Stimulated activated CD8-positive, alpha-beta memory T cell treated with anti-CD3 and anti-CD28 coated beads, Interleukin-15, amount 100 ng/mL, for 48 hours (primary cell): ENCODE measurements around the gene BCR.

Experiments used
- DNase-seq, 2 donors: peaks; one replicate each; pipeline ENCODE4 v3.0.0-alpha.2; 2020; ENCODE audit warnings: low read depth in 2 of 2

The BCR gene

DNA sequence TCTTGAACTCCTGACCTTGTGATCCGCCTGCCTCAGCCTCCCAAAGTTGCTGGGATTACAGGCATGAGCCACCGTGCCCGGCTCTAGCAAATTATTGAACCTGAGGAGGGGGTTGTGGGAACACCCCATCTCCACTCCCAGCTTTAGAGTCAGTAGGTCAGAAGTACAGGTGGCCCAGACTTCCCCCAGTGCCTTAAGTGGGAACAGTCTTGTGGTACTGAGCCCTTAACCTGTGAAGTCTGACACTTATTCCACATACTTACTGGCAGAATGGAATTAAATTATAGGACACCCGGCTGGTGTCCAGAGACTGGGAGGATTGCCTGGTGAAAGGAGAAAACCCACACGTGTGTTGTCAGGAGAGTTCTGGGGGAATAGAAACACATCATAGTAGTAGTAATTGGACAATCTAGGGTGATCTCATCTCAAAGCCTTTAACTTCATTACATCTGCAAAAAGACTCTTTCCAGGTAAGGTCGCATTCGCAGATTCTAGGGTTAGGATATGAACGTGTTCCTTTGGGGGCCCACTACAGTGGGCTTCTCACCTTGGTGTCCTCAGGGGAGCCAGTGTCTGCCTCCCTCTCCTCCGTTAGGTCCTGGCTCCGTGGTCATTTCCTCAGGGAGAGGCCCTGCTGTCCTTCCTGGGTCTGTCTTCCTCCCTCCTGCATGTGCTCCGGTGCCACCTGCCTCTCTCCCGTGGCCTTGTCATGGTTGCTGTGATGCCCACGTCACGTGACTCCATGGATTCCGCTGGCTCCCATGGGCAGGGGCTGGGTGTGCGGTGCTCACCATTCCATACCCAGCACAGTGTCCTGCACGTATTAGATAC lies 63.8 kb downstream of the BCR start:
- DNase-seq, result no peak

DNA sequence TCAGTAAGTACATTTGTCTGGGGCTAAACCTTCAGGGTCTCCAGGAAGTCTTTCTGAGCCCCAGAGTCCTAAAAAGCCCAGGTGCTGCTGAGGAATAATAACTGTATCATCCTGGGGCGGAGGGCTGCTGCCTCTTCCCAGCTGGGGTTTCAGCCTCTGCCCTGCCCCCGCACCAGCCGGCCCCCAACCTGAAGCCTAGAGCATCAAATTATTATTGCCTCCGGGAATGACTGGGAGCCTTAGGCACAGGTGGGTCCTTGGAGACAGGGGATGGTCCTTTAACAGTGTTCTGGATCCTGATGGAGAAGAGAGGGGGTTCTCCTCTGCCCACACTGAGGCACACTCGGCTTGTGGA lies 64.4 kb downstream of the BCR start:
- DNase-seq, result no peak

DNA sequence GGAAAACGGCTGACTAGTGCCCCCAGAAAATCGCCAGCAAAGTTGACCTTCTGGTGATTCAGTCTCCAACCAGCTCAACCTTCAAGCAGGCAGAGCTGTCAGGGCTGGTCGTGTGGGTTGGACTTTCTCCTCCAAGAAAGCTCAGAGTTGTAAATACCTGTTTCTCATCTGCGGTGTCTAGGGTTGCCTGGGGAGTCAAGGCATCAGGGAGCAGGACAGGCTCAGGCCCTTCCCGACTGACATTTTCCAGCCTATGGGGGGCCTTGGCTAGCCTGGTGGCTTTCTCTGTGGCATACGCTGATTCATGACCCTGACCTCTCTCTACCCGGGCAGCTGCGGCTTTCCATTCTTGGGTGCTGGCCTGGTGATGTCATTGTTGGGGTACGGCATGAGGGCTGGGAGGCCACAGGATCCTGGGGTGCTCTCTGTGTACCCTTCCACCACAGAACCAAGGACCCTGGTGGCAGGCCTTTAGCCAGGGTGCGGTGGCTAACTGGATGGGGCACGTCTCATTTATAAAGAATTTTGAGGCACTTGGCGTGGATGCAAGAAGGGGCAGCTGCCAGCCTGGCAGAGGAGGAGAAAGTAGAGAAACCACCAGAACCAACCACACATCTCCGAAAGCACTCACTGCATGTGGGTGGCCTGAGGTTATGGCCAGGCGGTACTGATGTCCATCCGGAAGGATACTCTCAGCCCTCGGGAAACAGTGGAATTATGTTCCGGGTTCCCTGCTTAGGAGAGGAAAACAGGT lies 64.9 kb downstream of the BCR start:
- no peak for DNase-seq

DNA sequence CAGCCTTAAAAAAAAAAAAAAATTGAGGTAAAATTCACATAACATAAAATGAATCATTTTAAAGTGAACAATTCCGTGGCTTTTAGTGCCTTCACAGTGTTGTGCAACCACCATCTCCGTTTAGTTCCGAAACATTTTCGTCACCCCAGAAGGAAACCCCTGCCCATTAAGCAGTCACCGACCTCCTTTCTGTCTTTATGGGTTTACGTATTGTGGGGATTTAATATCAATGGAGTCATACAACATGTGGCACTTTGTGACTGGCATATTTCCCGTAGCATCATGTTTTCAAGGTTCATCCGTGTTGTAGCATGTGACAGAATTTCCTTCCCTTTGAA lies 65.5 kb downstream of the BCR start:
- DNase-seq, result no peak

DNA sequence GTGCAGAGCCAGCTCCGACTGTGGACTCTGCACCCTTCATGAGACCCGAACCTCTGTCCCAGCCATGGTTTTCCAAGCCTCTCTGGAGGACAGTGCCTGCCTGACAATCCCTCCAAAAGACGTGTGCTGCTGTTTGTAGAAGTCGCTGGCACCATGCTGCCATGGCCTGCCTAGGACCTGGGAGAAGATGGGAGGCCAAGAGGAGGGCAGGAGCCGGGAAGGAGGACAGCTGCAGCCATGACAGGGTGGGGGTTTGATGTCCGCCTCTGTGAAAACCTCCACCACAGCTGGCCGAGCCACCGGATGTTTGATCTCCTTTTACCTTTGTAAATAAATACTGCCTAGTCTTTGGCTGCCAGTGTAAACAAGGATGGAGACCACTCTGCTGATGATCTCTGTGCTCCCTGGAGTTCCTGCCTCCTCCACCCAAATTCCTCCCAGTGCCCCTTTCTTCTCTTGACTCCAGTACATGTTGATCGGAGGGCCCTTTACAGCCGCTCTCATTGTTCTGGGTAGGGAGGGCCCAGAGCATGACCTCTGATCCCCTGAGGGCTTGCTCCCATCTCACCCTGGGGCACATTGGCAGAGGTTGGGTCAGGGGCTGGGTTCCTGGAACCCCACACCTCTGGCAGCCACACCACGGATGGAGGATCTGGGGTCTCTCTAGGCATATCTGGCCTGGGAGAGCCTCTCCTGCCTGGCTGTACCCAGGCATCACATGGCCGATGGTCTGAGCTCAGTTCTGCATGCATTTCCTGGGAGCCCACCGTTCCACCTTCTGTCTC lies 66.9 kb downstream of the BCR start:
- DNase-seq, result no peak

DNA sequence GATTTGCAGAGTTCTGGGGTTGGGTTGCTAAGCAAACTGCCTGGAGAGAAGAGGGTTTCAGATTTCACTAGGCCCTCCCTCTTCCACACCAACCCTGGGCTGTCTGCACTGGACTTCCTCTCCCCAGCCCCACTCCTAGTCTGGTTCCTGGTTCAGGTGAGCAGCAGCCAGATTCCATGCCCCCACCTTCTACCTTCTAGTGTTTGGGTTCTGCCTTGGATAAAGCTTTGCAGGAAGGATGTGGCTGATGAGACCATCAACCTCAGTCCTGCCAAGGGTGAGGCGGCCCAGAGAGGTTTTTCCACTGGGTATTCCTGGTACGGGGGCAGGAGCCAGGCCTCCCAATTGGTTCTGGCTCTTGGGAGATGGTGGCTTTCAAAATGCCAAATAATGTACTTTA lies 68.3 kb downstream of the BCR start:
- DNase-seq, result no peak

DNA sequence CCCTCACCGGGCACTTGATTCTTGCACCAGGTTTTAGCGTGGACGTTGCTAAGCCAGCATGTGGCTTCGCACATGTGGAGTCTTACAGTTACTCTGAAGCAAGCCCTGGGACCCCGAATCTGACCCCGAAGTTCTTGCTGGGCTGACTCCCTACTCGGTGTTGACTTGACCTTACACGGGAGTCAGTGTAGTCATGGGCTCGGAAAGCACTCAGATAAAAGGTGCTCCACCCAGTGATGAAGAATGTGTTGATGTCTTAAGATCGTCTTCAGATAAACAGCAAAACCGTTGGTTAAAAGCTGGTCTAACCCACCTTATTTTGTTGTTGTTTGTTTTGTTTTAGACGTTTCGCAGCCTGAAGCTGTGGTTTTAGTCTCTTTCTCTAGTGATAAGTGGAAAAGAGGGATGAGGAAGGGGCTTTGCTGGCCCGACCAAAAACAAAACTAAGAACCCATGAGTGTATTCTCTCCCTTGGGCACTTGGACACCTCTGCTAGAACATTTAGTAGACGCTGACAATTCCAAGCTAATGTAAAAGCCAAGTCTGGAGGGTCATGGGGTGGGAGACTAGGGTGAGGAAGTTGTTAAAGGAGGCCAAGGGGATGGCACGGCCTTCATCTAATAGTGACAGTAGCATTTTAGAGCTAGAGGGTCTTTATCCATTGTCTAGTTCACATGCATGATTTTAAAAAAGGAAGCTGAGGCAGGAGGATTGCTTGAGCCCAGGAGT lies 69.9 kb downstream of the BCR start:
- DNase-seq, result no peak

DNA sequence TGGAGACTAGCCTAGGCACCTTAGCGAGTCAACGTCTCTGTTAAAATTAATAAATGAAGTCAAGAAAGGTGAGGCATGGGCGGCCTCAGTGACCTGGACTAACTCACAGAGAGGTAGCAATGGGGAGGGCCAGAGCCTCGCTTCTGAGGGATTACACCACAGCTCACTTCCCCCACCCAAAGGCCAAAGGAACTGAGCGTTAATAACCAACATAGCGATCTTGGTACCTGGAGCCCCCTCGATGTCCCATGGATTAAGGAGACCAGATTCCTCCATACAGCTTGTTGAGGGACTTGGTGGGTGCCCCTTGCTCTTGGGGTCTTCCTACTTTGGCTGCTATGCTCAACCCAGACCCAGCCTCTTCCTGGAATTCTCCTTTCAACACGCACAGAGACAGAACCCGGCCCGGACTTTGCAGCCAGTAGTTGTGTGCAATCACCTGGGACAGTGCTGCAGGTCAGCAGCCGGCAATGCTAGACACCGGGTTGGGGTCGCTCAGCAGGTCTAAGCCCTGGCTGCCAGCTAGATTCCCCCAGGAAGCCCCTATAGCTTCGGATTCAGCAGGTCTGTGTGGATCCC lies 70.6 kb downstream of the BCR start:
- no peak for DNase-seq

DNA sequence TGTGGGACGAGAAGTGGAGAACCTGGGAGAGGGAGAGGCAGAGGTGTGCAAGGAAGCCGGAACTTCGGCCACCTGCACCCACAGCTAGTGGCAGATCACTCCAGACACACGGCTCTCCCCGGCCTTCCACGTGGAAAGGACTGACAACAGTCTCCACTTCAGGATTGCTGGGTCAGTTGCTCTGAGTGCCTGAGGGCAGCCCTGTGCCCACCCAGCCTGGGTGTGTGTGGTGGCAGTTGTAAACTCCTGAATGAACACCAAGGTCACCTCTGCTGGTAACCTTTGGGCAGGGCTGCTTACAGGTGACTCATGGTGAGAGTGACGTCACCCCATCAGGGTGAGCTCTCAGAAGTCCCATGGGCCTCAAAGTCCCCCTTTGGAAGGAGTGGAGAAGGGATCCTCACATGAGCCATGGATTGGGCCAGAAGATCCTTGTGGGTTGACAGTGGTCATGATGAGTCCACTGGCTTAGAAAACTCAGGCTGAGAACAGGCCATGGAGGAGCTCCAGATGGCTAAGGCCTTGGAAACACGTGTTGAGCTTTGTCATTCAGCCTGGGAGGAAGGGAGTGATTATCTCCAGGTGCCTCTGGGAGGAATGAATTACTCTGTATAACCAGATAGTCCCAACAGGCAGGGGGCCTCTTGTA lies 71.3 kb downstream of the BCR start:
- no peak for DNase-seq

DNA sequence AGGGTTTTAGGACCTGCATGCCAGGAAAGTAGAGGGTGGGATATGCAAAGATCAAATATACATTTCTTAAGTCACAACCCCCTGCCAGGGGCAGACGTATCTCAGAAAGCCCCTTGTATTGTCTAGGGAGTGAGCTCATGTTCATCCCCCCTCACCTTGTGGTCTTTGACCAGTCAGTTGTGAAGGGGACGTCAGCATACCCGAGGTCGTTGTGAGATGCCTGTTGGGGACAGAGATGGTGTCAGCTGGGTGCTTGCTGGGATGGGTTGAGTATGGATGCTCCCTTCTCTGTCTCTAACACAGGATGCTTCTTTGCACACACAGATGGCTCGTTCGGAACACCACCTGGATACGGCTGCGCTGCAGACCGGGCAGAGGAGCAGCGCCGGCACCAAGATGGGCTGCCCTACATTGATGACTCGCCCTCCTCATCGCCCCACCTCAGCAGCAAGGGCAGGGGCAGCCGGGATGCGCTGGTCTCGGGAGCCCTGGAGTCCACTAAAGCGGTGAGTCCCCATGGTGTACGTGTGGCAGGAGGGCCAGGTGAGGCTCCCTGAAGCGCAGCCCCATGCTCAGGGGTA lies 73.3 kb downstream of the BCR start:
- DNase-seq, result no peak

DNA sequence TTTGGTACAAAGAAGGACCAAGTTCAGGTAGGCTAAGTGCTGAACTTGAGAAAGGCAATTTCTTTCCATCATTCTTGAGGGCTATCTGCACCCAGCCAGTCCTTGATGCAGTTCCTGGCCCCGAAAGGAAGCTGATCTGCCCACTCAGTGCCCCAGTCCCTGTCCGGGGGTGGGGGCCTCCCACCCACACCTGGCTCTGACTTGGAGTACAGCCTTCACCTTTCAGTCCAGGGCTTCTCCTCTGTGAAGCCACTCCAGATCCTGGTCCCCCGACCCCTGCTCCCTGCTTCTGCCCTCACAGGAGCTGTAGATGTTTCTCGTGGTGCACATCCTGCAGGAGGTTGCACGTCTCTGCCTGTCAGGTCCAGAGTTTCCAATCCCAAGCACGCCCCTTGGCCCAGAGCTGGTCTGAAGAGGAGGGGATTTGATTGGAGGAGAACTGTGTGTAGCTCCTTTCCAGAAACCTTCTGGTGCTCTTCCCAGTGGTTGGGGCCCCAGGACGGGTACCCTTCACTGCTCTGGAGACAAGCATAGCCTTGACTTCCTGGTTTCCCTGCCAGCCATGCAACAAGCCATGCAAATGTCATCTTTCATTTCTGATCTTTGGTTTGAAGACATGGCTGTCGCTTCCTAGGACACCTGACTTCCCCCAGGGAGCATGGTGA lies 75.3 kb downstream of the BCR start:
- no peak for DNase-seq

DNA sequence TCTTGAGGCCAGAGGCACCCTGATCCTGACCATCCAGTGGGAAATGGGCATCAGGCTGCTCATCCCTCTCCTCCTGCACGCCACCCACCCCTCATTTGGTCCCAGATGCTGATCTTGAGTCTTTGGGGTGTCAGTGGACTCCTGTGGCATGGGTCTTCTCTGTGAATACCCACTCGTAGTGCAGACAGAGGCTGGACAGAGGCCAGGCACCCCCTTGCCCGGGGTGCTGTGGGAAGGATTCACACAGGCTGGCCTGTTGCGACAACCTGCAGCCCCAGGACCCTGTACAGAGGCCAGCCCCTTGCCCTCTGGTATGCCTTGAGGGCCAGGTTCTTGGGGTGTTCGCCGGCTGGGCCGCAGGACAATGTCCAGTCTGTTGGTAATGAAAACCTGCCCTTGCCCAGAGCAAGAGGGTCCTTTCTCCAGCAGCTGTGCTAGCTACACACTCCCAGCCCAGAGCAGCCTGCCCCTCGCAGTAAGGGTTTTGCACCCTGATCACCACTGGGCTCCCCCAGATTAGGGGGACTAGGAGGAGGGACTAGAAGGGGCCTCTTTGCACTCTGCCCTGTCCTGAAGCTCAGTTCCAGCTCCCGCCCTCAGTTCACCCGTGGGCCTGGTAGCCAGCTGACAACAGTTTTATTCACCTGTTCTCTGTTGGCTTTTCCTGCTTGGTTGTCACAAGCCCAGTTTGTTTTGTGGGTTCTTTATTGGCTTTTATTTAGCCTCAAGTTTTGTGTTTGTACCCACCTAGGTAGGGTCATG lies 76.0 kb downstream of the BCR start:
- DNase-seq, result no peak

DNA sequence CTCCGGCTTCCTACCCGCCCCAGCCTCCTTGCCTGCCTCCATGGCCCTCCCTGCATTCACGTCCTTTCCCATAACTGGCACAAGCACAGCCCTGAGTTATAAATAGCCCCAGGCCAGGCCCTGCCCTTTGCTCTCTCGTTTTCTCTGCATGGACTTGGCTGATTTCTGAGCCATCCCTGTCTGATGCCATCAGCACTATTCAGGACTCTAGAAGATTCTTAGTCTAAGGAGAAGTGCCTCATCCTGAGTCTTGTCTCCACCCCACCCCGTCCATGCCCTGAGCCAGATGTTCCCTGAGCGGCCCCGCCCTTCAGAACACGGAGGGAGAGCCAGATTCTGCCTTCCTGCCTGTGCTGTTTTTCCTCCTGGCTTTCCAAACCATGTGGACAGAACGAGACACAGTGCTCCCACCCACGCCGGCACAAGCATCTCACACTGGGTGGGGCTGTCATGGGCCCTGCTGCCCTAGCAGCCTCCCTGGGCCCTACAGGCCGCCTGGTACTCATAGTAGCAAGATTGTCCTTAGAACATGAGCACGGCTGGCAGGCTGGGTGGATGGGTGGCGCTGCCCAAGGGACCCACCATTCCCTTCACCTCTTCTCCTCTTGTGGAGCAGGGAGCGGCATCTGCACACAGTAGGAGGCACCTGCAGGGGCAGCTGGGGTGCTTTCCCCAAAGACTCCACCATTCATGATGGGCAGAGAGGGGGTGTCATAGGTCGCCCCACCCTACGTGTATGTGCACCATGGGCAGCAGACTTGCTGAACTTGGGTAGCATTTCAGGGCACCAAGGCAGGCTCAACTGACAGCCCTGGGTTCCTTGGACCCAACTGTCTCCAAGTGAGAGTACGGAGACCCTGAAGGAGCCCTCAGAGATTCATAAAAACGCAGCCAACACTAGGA lies 76.9 kb downstream of the BCR start:
- DNase-seq, result no peak

DNA sequence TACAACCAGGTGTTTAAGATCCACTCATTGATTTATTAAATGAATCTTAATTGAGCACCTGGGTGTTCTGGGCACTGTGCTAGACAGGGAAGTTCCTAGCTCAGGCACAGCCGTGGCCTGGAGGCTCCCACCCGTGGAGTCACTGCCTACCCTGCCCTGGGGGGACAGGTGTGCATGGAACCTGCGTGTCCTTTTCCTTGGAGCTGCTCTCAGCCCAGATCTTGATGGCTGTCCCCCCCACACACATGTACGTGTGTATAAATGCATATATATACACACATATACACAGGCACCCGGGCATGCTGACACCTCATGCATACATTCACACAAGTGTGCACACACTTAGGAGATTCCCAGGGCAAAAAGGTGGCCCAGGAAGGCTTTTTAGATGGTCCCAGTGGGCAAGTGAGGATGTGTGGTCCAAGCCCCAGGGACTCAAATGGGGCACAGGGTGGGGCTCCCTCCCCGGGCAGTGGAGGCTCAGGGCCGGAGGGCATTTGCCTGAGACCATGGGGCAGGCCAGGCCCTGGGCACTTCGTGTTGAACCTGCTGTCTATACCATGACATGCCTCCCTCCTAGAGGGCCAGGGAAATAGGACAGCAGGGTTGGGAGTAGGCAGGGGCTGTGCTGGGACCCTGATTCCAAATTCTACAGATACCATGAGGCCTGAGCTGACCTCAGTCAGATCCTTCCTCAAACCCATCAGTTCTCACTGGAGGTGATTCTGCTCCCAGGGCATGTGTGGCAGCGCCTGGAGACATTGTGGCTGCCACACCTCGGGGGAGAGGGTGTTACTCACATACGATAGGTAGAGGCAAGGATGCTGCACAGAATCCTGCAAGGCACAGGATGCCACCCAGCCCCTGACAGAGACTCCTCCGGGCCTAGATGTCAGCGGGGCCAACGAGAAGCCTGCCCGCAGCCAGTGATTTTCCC lies 77.8 kb downstream of the BCR start:
- DNase-seq, result no peak

DNA sequence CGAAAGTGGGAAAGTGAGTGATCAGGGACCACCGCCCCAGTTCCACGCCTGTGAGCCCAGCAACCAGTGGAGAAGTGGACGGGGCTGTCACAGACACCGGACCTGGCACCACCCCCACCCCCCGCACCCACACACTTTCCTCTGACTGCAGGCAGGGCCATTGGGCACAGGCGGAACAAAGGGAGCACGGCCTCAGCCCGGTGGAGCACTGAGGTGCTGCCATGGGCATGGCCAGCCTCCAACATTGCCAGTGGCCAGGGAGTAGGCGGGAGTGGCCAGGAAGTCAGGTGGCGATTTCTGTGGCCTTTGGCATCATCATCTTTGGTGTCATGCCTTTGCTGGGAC lies 78.5 kb downstream of the BCR start:
- DNase-seq, result no peak

DNA sequence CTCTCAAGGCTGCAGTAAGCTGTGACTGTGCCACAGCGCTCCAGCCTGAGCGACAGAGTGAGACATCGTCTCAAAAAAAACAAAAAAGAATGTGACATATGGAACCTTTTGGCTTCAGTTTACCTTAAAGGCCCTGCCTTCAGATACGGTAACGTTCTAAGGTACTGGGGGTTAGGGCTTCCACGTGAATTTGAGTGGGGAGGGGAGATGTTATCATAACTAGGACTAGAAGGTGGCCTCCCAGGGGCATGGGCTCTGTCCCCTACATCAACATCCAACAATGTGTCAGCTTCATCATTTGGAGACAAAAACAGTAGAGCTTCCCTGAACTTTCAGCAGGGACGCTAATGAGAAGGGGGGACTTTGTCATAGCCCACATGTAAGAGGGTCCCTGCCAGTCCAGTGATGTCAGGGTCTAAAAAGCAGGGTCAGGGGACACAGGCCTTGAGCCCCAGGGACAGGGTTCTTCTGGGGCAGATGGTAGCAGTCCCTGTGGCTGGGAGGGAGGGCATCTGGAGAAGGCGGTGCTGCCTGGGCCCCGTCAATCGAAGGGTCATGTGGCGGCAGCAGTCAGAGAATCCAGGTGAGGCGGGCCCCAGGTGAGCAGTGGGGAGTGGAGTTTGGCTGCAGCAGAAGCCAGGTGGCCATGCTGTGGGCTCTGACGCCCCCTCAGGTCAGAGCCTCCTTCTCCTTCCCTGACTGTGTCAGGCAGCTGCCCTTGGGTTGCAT lies 79.8 kb downstream of the BCR start:
- DNase-seq, result no peak
